Fibroblast of lung (primary cell): ENCODE data around the gene ZNF611.

Experiments used
- EZH2 ChIP-seq: IDR thresholded peaks from 2 replicates; pipeline ENCODE4 v1.5.1; 2012; ENCODE audit warnings: low read length, control low read depth, mild to moderate bottlenecking; ENCODE audit errors: missing control alignments
- TF ChIP-seq, protein P1 (sequence below), 2 donors: IDR thresholded peaks in 1 of 2; conservative IDR thresholded peaks in 1 of 2; 1 replicate in 1 of 2; 2 replicates in 1 of 2; pipeline ENCODE4 v1.5.1; 2011 to 2012; ENCODE audit warnings: low read length in 2 of 2, control low read depth in 1 of 2, inconsistent platforms in 1 of 2, low read depth in 1 of 2, mild to moderate bottlenecking in 1 of 2

- TF ChIP-seq, protein P1, sequence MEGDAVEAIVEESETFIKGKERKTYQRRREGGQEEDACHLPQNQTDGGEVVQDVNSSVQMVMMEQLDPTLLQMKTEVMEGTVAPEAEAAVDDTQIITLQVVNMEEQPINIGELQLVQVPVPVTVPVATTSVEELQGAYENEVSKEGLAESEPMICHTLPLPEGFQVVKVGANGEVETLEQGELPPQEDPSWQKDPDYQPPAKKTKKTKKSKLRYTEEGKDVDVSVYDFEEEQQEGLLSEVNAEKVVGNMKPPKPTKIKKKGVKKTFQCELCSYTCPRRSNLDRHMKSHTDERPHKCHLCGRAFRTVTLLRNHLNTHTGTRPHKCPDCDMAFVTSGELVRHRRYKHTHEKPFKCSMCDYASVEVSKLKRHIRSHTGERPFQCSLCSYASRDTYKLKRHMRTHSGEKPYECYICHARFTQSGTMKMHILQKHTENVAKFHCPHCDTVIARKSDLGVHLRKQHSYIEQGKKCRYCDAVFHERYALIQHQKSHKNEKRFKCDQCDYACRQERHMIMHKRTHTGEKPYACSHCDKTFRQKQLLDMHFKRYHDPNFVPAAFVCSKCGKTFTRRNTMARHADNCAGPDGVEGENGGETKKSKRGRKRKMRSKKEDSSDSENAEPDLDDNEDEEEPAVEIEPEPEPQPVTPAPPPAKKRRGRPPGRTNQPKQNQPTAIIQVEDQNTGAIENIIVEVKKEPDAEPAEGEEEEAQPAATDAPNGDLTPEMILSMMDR (conservative IDR thresholded peaks at IDR 0.05 in 1 of 2, IDR thresholded peaks at IDR 0.05 in 1 of 2; ENCODE audit: low read depth in 1 of 2, low read length in 2 of 2), result no peak
- TF ChIP-seq EZH2, result no peak
Observed at GRCh38 chr19:52710538-52710937, 24.3 kb downstream of the ZNF611 start.
